HG02798 (cell line): ENCODE results near the gene PGAP6.
"Not testable (repeated sequence)": the region's sequence is repeated elsewhere in the genome, so short reads cannot be mapped to it uniquely, and the experiment has no call there.

Experiments
- ATAC-seq: cut with Tn5 transposase; IDR thresholded peaks from one replicate; pipeline ENCODE4 v1.9.1; 2021; ENCODE audit warnings: mild to moderate bottlenecking; ENCODE audit not compliant: unreplicated experiment, poor library complexity

Gene PGAP6

GRCh38 chr16:369275-369865 is 12.4 kb downstream of the PGAP6 start:
- ATAC-seq = no peak

GRCh38 chr16:368388-369158 is 13.2 kb downstream of the PGAP6 start:
- no peak for ATAC-seq

- ATAC-seq = no peak
Observed at GRCh38 chr16:367333-367903, 14.4 kb downstream of the PGAP6 start.

GRCh38 chr16:366476-366875 is 15.3 kb downstream of the PGAP6 start:
- ATAC-seq = no peak

- ATAC-seq = no peak
Observed at GRCh38 chr16:364595-365491, 16.9 kb downstream of the PGAP6 start.

- ATAC-seq = no peak
Observed at GRCh38 chr16:363766-364490, 17.9 kb downstream of the PGAP6 start.

- ATAC-seq = no peak
Observed at GRCh38 chr16:363110-363765, 18.5 kb downstream of the PGAP6 start.

GRCh38 chr16:362702-362999 is 19.1 kb downstream of the PGAP6 start:
- not testable (repeated sequence) for ATAC-seq

GRCh38 chr16:361872-362701 is 19.7 kb downstream of the PGAP6 start:
- peak; percentile 63 for ATAC-seq

GRCh38 chr16:361341-361871 is 20.4 kb downstream of the PGAP6 start:
- ATAC-seq = no peak

- no peak for ATAC-seq
Observed at GRCh38 chr16:360698-361336, 21.0 kb downstream of the PGAP6 start.

- no peak for ATAC-seq
Observed at GRCh38 chr16:359871-360697, 21.7 kb downstream of the PGAP6 start.

GRCh38 chr16:359067-359763 is 22.6 kb downstream of the PGAP6 start:
- ATAC-seq = no peak

- no peak for ATAC-seq
Observed at GRCh38 chr16:356741-357140, 25.0 kb downstream of the PGAP6 start.

GRCh38 chr16:354971-355461 is 26.8 kb downstream of the PGAP6 start:
- no peak for ATAC-seq

- ATAC-seq = no peak
Observed at GRCh38 chr16:354291-354881, 27.4 kb downstream of the PGAP6 start.
